ENCODE measurements around the gene LIN9.

DNA sequence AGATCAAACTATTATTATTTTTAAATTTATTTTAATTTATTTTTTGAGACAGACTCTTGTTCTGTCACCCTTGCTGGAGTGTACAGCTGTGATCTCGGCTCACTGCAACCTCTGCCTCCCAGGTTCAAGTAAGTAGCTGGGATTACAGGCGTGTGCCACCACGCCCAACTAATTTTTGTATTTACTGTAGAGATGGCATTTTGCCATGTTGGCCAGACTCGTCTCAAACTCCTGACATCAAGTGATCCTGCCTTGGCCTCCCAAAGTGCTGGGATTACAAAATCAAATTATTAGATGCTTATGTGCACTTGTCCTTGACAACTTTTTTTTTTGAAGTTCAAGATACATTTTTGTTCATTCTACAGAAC lies 15.4 kb downstream of the LIN9 start:
- TF ChIP-seq EP300 (IDR thresholded peaks at IDR 0.05) (no peak), CTCF (IDR thresholded peaks at IDR 0.05) (no peak)

Measured in sigmoid colon (tissue), 4 donors.